Hypothalamus (tissue), 51 donors: ENCODE measurements around the gene ABCC3.

Experiments
- DNase-seq, 51 donors: peaks; one replicate each; lab custom pipeline; 2025; lab: John Stamatoyannopoulos, UW

ABCC3 gene, protein sequence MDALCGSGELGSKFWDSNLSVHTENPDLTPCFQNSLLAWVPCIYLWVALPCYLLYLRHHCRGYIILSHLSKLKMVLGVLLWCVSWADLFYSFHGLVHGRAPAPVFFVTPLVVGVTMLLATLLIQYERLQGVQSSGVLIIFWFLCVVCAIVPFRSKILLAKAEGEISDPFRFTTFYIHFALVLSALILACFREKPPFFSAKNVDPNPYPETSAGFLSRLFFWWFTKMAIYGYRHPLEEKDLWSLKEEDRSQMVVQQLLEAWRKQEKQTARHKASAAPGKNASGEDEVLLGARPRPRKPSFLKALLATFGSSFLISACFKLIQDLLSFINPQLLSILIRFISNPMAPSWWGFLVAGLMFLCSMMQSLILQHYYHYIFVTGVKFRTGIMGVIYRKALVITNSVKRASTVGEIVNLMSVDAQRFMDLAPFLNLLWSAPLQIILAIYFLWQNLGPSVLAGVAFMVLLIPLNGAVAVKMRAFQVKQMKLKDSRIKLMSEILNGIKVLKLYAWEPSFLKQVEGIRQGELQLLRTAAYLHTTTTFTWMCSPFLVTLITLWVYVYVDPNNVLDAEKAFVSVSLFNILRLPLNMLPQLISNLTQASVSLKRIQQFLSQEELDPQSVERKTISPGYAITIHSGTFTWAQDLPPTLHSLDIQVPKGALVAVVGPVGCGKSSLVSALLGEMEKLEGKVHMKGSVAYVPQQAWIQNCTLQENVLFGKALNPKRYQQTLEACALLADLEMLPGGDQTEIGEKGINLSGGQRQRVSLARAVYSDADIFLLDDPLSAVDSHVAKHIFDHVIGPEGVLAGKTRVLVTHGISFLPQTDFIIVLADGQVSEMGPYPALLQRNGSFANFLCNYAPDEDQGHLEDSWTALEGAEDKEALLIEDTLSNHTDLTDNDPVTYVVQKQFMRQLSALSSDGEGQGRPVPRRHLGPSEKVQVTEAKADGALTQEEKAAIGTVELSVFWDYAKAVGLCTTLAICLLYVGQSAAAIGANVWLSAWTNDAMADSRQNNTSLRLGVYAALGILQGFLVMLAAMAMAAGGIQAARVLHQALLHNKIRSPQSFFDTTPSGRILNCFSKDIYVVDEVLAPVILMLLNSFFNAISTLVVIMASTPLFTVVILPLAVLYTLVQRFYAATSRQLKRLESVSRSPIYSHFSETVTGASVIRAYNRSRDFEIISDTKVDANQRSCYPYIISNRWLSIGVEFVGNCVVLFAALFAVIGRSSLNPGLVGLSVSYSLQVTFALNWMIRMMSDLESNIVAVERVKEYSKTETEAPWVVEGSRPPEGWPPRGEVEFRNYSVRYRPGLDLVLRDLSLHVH (N-terminal part only)

GRCh38 chr17:50634224-50634914 is at the start of gene ABCC3:
Gene ABCC3 (plus strand): TSS chr17:50634881. CDS start chr17:50634937, 56 bp downstream.
- DNase-seq: peak in 1 of 51 donors; percentile 19

GRCh38 chr17:50585346-50585745 is 49.3 kb upstream of the ABCC3 start:
- no peak for DNase-seq

- no peak for DNase-seq
Observed at GRCh38 chr17:50585891-50586290, 48.8 kb upstream of the ABCC3 start.

GRCh38 chr17:50586421-50587247 is 48.0 kb upstream of the ABCC3 start:
- no peak for DNase-seq

GRCh38 chr17:50587571-50587970 is 47.1 kb upstream of the ABCC3 start:
- DNase-seq: no peak

GRCh38 chr17:50588391-50589049 is 46.2 kb upstream of the ABCC3 start:
- DNase-seq: no peak

GRCh38 chr17:50589095-50589705 is 45.5 kb upstream of the ABCC3 start:
- peak in 3 of 51 donors; percentile 10 to 21 (median 12) for DNase-seq

DNA sequence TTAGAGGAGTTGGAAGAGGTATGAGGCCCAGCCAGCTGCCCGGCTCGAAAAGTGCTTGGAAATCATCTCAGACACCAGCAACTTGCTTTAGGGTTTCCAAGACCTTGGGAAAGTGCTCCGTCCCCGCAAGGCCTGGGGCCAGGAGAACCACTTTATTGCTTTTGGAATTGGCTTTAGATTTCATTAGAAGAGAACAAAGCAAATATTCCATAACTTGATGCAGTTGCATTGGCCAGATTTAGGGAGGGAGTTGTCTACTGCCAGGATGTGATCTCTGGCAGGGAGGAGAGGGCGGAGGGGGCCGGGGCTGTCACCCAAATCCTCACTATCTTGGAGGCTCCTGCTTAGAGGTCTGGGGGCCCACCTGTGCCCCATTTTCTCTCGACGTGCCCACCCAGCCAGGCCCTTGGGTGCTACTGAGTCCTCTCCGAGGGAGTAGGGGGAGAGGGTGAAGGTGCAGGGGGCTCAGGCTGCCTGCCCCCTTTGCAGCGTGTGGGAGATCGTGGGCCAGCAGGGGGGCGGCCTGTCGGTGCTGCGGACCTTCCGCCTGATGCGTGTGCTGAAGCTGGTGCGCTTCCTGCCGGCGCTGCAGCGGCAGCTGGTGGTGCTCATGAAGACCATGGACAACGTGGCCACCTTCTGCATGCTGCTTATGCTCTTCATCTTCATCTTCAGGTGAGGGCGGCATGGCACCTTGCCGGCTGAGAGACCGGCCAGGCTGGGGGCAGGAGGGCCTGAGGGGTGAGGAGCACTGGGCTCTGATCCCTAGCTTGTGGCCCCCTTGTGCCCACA is 43.5 kb upstream of the ABCC3 start:
- DNase-seq: no peak

GRCh38 chr17:50593321-50593720 is 41.4 kb upstream of the ABCC3 start:
- DNase-seq: peak in 20 of 51 donors; percentile 5 to 56 (median 32)

DNA sequence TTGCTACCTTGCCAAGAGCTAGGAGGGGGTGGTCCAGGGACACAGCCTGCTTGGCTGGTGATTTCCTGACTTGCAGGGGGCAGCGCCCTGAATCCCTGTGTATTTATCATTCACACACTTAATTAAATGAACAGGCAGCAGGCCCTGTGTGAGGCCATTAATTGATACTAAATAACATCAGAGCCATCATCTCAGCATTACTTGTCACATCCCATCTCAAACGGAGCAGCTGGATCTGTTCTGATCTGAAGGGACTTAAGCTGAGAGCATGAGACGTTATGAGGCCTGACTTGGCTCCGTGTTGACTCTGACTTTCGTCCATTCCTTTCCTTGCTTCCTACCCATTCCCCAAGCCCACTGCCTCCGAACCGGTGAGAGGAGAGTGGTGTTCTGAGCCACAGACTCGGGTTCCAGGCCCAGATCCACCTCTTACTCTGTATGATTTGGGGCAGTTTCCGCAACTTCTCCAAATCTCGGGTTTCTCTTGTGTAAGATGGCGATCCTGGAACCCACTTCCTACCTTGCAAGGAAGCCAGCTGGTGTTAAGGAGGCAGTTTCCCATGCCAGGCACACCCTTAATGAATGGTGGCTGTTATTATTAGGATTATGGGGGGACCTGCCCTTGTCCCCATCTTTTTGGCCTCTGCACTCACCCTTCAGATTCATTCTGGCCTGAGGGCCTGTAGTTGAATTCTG is 40.4 kb upstream of the ABCC3 start:
- DNase-seq: no peak

DNA sequence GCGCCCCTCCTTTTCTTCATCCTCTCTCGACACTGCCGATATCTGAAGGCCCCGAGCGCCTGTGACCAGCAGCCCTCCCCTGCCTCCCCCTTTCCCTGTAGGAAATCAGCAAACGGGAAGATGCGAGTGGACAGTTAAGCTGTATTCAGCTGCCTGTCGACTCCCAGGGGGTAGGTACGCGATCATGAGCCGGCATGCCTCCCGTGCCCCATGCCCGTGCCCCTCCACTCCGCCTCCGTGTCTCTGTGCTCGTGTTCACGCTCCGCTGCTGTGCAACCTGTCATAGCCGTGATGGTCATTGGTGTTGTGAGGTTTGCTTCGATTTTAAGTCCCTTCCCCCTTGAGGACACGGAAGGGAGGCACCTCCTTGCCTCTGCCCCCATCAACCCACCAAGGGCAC is 39.8 kb upstream of the ABCC3 start:
- no peak for DNase-seq

- DNase-seq: no peak
Observed at GRCh38 chr17:50596191-50597037, 38.3 kb upstream of the ABCC3 start.

GRCh38 chr17:50598487-50598886 is 36.2 kb upstream of the ABCC3 start:
- DNase-seq: no peak

DNA sequence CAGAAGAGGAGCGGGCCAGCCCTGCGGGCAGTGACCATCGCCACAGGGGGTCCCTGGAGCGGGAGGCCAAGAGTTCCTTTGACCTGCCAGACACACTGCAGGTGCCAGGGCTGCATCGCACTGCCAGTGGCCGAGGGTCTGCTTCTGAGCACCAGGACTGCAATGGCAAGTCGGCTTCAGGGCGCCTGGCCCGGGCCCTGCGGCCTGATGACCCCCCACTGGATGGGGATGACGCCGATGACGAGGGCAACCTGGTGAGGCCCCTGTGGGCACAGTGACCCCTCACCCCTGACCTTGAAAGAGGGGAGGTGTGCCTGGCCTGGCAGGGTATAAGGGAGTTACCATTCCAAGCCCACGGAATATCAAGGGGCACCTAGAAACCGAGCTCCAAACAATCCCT is 35.1 kb upstream of the ABCC3 start:
- DNase-seq: no peak

GRCh38 chr17:50601823-50602375 is 32.8 kb upstream of the ABCC3 start:
- no peak for DNase-seq
